Smooth muscle cell (in vitro differentiated cells): ENCODE data around the gene AKAP8. TPM values are rescaled to one million over a fixed set of nuclear protein-coding genes. Genes with fewer than 3 reads are reported as not detected.

Source experiments
- DNase-seq: peaks from one replicate; lab custom pipeline; 2025; ENCODE audit not compliant: unreplicated experiment; lab: John Stamatoyannopoulos, UW
- H2AFZ ChIP-seq: fragments of 200-600 bp; sonication (generic); 2 replicates; pipeline ENCODE4 v1.6.0; 2016; ENCODE audit warnings: antibody characterized with exemption, low read depth, mild to moderate bottlenecking
- H3F3A ChIP-seq: fragments of 200-600 bp; sonication (generic); 2 replicates; pipeline ENCODE4 v1.6.0; 2017; ENCODE audit warnings: antibody characterized with exemption, low read depth
- H3K27ac ChIP-seq: fragments of 200-600 bp; sonication (generic); 2 replicates; pipeline ENCODE4 v1.5.1; 2016; ENCODE audit warnings: low read depth, mild to moderate bottlenecking
- H3K27me3 ChIP-seq: fragments of 200-600 bp; sonication (generic); 2 replicates; pipeline ENCODE4 v1.6.1; 2016; ENCODE audit warnings: low read depth, mild to moderate bottlenecking
- H3K36me3 ChIP-seq: fragments of 200-600 bp; sonication (generic); 2 replicates; pipeline ENCODE4 v1.5.1; 2016; ENCODE audit warnings: low read depth
- H3K4me1 ChIP-seq: fragments of 200-600 bp; sonication (generic); 2 replicates; pipeline ENCODE4 v1.5.1; 2016; ENCODE audit warnings: low read depth
- H3K4me2 ChIP-seq: fragments of 200-600 bp; sonication (generic); 2 replicates; pipeline ENCODE4 v1.6.0; 2016; ENCODE audit warnings: mild to moderate bottlenecking
- H3K4me3 ChIP-seq: fragments of 200-600 bp; sonication (generic); 2 replicates; pipeline ENCODE4 v1.5.1; 2016; ENCODE audit warnings: mild to moderate bottlenecking
- H3K79me2 ChIP-seq: fragments of 200-600 bp; sonication (generic); 2 replicates; pipeline ENCODE4 v1.6.0; 2016; ENCODE audit warnings: low read depth, mild to moderate bottlenecking
- H3K9ac ChIP-seq: fragments of 200-600 bp; sonication (generic); 2 replicates; pipeline ENCODE4 v1.6.0; 2016; ENCODE audit warnings: low read depth
- H3K9me3 ChIP-seq: fragments of 200-600 bp; sonication (generic); replicated peaks from 2 replicates; pipeline ENCODE4 v1.5.1; 2016; ENCODE audit warnings: low read depth
- H4K20me1 ChIP-seq: fragments of 200-600 bp; sonication (generic); 2 replicates; pipeline ENCODE4 v1.6.0; 2016; ENCODE audit warnings: low read depth
- WGBS: methylation state at CpG from one replicate; pipeline ENCODE4 v1.1.7; 2016; ENCODE audit warnings: low lambda C conversion rate; 5-methylcytosine and 5-hydroxymethylcytosine counted together
- polyA plus RNA-seq: library from polyadenylated mRNA; unstranded; fragments of >200 nt; fragmentation: Nextera tagmentation; extraction: Ambion mirVana; gene quantifications from 2 replicates; pipeline ENCODE4 v1.2.1, GENCODE V29; 2016
- total RNA-seq: library from RNA; depleted of rRNA; stranded (reverse); fragments of >200 nt; gene quantifications from 2 replicates; pipeline ENCODE4 v1.2.3, GENCODE V29; 2014
- TF ChIP-seq, protein P1 (sequence below): fragments of 200-600 bp; sonication (generic); IDR thresholded peaks from 2 replicates; pipeline ENCODE4 v1.5.1; 2017; ENCODE audit warnings: borderline replicate concordance, mild to moderate bottlenecking, antibody characterized with exemption; ENCODE audit not compliant: insufficient read depth, poor library complexity, severe bottlenecking

The AKAP8 gene
- total and polyA plus RNA-seq, 2 experiments from 2014 or later: 12.0 to 19.1 TPM

DNA sequence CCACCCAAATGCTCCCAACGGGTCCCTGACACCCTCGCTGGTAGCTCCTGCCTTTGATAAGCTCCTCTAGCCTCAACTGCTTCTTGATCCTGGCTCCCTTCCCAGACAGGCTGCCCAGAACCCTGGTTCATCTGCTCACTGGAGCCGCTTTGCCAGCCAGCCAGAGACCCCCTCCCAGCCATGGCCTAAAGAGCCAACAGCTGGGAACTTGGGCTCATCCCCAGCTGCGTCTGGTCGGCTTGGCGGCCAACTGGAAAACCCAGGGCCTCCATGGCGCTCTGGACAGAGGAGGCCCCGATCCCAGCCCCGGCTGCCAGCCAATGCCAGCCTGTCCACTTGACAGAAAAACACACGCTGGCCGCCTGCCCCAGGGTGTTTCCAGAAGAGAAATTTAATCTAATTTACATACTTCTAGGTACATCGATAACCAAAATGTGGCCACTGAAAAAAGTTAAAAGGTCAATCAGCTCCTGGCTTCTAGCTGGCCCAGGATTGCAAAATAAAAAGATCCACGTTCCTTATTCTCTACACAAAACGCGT lies 42.2 kb upstream of the AKAP8 start:
- WGBS: 94% methylated on average over 15 of the region's 15 CpGs
- Histone ChIP-seq H2AFZ (no peak overlapping the region), H3K9me3 (no peaks in the 10 kb centered on the region), H3K79me2 (peaks cover 20% of the 10 kb centered on the region), H3K4me3 (no peak overlapping the region), H3K9ac (no peak overlapping the region), H3F3A (peaks cover 9% of the 10 kb centered on the region), H3K4me1 (peaks cover 17% of the 10 kb centered on the region), H3K36me3 (peaks cover 14% of the 10 kb centered on the region), H3K27ac (no peak overlapping the region), H3K27me3 (no peaks in the 10 kb centered on the region), H3K4me2 (no peak overlapping the region), H4K20me1 (peaks cover 15% of the 10 kb centered on the region)
- DNase-seq: no peak
- TF ChIP-seq, protein P1, sequence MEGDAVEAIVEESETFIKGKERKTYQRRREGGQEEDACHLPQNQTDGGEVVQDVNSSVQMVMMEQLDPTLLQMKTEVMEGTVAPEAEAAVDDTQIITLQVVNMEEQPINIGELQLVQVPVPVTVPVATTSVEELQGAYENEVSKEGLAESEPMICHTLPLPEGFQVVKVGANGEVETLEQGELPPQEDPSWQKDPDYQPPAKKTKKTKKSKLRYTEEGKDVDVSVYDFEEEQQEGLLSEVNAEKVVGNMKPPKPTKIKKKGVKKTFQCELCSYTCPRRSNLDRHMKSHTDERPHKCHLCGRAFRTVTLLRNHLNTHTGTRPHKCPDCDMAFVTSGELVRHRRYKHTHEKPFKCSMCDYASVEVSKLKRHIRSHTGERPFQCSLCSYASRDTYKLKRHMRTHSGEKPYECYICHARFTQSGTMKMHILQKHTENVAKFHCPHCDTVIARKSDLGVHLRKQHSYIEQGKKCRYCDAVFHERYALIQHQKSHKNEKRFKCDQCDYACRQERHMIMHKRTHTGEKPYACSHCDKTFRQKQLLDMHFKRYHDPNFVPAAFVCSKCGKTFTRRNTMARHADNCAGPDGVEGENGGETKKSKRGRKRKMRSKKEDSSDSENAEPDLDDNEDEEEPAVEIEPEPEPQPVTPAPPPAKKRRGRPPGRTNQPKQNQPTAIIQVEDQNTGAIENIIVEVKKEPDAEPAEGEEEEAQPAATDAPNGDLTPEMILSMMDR: no peak

DNA sequence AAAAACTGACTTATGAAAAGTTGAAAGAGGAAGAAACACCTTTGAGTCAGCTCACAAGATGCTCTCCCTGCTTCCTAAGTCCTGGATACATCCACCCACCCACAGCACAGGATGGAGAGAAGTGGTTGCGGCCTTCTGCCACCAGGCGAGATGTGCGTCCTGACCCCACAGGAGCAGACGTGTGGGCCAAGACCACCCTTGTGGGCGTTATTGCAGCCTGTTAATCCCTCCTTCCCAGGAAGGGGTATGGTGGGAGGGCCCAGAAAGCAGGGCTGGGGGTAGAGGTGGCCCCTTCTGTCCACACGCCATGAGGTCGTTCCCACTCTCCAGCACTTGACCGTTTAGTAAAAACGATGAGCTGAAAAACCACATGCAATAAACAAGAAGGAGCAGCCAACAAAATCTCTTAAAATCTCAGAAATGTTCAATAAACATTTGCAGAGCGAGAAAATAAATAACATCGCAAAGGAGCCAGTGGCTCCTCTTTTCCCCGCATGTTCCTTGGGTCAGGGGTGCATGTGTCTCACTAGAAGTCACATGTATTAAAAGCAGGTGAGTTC lies 41.6 kb upstream of the AKAP8 start:
- Histone ChIP-seq H3K4me2 (no peak overlapping the region), H4K20me1 (peaks cover 20% of the 10 kb centered on the region), H3K4me1 (peaks cover 19% of the 10 kb centered on the region), H3K27ac (no peak overlapping the region), H3K9ac (no peak overlapping the region), H3K36me3 (peaks cover 14% of the 10 kb centered on the region), H3K4me3 (no peak overlapping the region), H2AFZ (no peak overlapping the region), H3K79me2 (peaks cover 26% of the 10 kb centered on the region), H3F3A (peaks cover 9% of the 10 kb centered on the region), H3K27me3 (no peaks in the 10 kb centered on the region), H3K9me3 (no peaks in the 10 kb centered on the region)
- DNase-seq: no peak
- TF ChIP-seq, protein P1: no peak
- 93% methylated on average over 12 of the region's 12 CpGs for WGBS

DNA sequence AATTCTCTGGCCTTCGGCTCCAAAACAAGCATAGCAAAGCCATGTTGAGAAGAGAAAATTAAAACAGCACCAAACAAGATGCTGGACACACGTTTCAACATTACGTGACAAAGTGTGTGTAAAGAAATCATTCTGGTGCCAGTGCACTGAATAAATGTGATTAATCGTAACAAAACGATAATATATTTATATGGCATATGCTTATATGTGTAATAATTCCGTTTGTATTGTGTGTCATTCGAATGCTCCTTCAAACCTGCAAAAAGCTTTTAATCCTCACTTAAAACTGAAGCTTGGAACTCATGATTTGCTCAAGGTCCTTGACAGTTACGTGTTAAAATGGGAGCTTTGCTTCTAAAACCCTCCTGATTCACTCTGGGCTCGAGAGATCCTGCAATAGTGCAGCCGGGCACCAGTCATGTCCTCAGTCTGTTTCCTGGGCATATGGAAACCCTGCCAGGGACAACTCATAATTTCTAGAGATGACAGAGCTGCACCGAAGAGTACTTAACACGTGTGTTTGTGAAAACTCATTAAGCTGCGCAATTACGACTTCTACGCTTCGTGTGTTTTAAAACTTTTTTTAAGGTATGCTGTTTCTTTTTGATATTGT lies 39.9 kb upstream of the AKAP8 start:
- TF ChIP-seq, protein P1: no peak

More for the DNA sequence above, 39.9 kb upstream of the AKAP8 start:
- H3K4me1 ChIP-seq: peaks cover 19% of the 10 kb centered on the region
- H3K27ac ChIP-seq: peak overlapping the region; percentile 11
- WGBS: 56% methylated on average over 16 of the region's 16 CpGs
- no peak for DNase-seq
- no peaks in the 10 kb centered on the region for H3K9me3 ChIP-seq
- peaks cover 9% of the 10 kb centered on the region for H3F3A ChIP-seq
- H2AFZ ChIP-seq: no peak overlapping the region
- peak overlapping the region; percentile 24 for H3K9ac ChIP-seq
- H3K4me3 ChIP-seq: peak overlapping the region; percentile 48
- H4K20me1 ChIP-seq: peaks cover 37% of the 10 kb centered on the region
- no peaks in the 10 kb centered on the region for H3K27me3 ChIP-seq
- peaks cover 43% of the 10 kb centered on the region for H3K79me2 ChIP-seq
- peak overlapping the region; percentile 91 for H3K4me2 ChIP-seq
- H3K36me3 ChIP-seq: peaks cover 14% of the 10 kb centered on the region
